ENCODE data around the gene S100A2.
A peak's percentile ranks its signal among the peaks of the same experiment; 100 is the strongest.

The S100A2 gene

GRCh38 chr1:153545067-153546055, 20.3 kb downstream of the S100A2 start, which contains the start of gene S100A4:
Gene S100A4 (minus strand): TSS chr1:153545806. CDS start chr1:153544794, 1,012 bp downstream.
- DNase-seq (ENCODE audit: low read depth in 2 of 2): peak; percentile 84 to 87

- DNase-seq (ENCODE audit: low read depth in 2 of 2): no peak
Measured at GRCh38 chr1:153544453-153545066, 21.1 kb downstream of the S100A2 start.

- DNase-seq (ENCODE audit: low read depth in 2 of 2): no peak
Measured at GRCh38 chr1:153543736-153544135, 21.9 kb downstream of the S100A2 start.

GRCh38 chr1:153542956-153543711, 22.5 kb downstream of the S100A2 start:
- DNase-seq (ENCODE audit: low read depth in 2 of 2): no peak

GRCh38 chr1:153541641-153542590, 23.7 kb downstream of the S100A2 start:
- DNase-seq (ENCODE audit: low read depth in 2 of 2): no peak

GRCh38 chr1:153540394-153541361, 25.0 kb downstream of the S100A2 start, which contains the start of gene S100A5:
Gene S100A5 (minus strand): TSS chr1:153540934. CDS start chr1:153540191, 743 bp downstream.
- DNase-seq (ENCODE audit: low read depth in 2 of 2): no peak

GRCh38 chr1:153539395-153540093, 26.1 kb downstream of the S100A2 start:
- no peak for DNase-seq (ENCODE audit: low read depth in 2 of 2)

GRCh38 chr1:153538315-153538821, 27.3 kb downstream of the S100A2 start:
- DNase-seq (ENCODE audit: low read depth in 2 of 2): no peak

- DNase-seq (ENCODE audit: low read depth in 2 of 2): no peak
Measured at GRCh38 chr1:153537376-153537730, 28.3 kb downstream of the S100A2 start.

GRCh38 chr1:153536671-153537375, 28.8 kb downstream of the S100A2 start:
- DNase-seq (ENCODE audit: low read depth in 2 of 2): no peak

- DNase-seq (ENCODE audit: low read depth in 2 of 2): peak in 1 of 2 experiments; percentile 50
Measured at GRCh38 chr1:153536012-153536670, 29.5 kb downstream of the S100A2 start.

- DNase-seq (ENCODE audit: low read depth in 2 of 2): no peak
Measured at GRCh38 chr1:153535242-153536011, 30.2 kb downstream of the S100A2 start, which contains the start of gene S100A6. Gene S100A6 (minus strand): TSS chr1:153535991. CDS start chr1:153535339, 652 bp downstream.

- no peak for DNase-seq (ENCODE audit: low read depth in 2 of 2)
Measured at GRCh38 chr1:153534925-153535241, 30.8 kb downstream of the S100A2 start.

- DNase-seq (ENCODE audit: low read depth in 2 of 2): no peak
Measured at GRCh38 chr1:153534226-153534924, 31.3 kb downstream of the S100A2 start.

GRCh38 chr1:153533689-153534201, 31.9 kb downstream of the S100A2 start:
- peak; percentile 76 to 78 for DNase-seq (ENCODE audit: low read depth in 2 of 2)

Measured in fibroblast of skin of left biceps (primary cell).